ENCODE measurements around the gene HACD2. TPM values are rescaled to one million over a fixed set of nuclear protein-coding genes. Genes with fewer than 3 reads are reported as not detected.

Gene HACD2
- total RNA-seq (2014; rRNA removed; shearing (Covaris generic)) (41.2 and 41.6 TPM in 2 replicates), polyA plus RNA-seq (2016; fragmentation: Nextera tagmentation; extraction: Ambion mirVana) (27.0 and 29.6 TPM in 2 replicates)

DNA sequence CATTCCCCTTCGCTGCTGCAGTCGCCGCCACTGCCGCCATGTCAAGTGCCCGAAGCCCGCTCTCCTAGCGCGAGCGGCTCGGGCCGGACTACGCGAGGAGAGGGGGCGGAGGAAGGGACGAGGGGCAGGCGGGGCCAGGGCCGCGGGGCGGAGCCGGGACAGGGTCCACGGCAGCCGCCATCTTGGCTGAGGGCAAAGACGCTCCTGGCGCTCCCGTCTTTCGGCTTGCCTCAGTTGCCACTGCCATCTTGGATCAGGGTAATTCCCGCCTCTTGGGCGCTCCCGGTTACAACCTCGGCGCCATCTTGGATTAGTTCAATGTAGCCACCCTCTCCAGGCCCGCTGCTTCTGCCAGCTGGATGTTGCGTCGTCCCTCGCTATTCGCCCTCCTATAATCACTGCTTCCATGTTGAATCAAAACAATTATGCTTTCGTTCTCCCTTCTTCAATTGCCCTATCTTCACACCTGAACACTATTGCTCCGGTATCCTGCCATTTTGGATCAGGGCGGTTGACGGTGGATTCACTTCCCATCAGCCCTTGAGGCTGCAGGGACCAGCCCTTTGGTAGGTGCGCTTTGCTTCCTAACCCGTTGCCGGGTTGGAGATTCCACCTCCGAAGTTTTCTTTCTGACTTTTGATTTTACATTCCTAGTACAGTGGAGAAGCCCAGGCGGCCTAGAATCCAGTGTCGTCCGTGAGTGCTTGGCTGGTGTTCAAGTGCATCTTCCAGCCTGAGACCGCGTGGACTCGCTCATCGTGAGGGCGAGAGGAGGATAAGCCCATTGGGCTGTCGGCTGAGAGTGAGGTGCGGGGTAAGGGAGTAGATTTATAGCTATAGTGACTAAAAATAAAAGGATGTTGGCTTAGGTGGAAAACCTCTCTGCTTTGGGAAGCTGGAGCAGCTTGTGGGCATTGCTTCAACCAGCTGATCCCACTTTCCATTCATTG, at the start of gene HACD2:
Gene HACD2 (minus strand): TSS at position 66 of the 950 bp plus-strand sequence. CDS start 26 bp downstream, at position 40.
- Histone ChIP-seq H3K4me2 (ENCODE audit: unreplicated experiment) (peak within 1 kb of the TSS; percentile 93), H4K20me1 (ENCODE audit: insufficient read depth) (no peaks in the 10 kb centered on the region), H3K27me3 (replicated peaks; ENCODE audit: insufficient read depth) (no peaks in the 10 kb centered on the region), H3K9me2 (ENCODE audit: insufficient read depth) (no peaks in the 10 kb centered on the region), H3K4me3 (peak within 1 kb of the TSS; percentile 91), H3K79me2 (ENCODE audit: insufficient read depth) (peaks cover 58% of the 10 kb centered on the region), H3K9ac (peak within 1 kb of the TSS; percentile 82), H3K9me3 (ENCODE audit: low read depth) (no peaks in the 10 kb centered on the region), H3F3A (ENCODE audit: insufficient read depth) (peaks cover 21% of the 10 kb centered on the region), H3K27ac (peak within 1 kb of the TSS; percentile 90), H2AFZ (peak within 1 kb of the TSS; percentile 96), H3K36me3 (ENCODE audit: low read depth) (no peaks in the 10 kb centered on the region), H3K4me1 (ENCODE audit: insufficient read depth) (peaks cover 35% of the 10 kb centered on the region)
- WGBS, 2 experiments (ENCODE audit: low coverage in 1 of 2, low lambda C conversion rate in 2 of 2, missing lambda C conversion rate in 2 of 2) = 1% methylated on average over 38 to 52 of the region's 54 CpGs
- in situ Hi-C loops (cut with MboI) = no loop called here
- TF ChIP-seq EZH2phosphoT487 (IDR thresholded peaks at IDR 0.05; ENCODE audit: insufficient read depth, low read depth) = no peak
- TF ChIP-seq EZH2 (IDR thresholded peaks at IDR 0.05; ENCODE audit: insufficient read depth, poor library complexity, severe bottlenecking) = no peak
- peak; percentile 99 for DNase-seq

- H4K20me1 ChIP-seq (ENCODE audit: insufficient read depth) = no peaks in the 10 kb centered on the region
- no peak for TF ChIP-seq EZH2 (IDR thresholded peaks at IDR 0.05; ENCODE audit: insufficient read depth, poor library complexity, severe bottlenecking)
- TF ChIP-seq EZH2phosphoT487 (IDR thresholded peaks at IDR 0.05; ENCODE audit: insufficient read depth, low read depth) = no peak
- no peak overlapping the region for H2AFZ ChIP-seq
- H3K27me3 ChIP-seq (replicated peaks; ENCODE audit: insufficient read depth) = no peaks in the 10 kb centered on the region
- H3K9me2 ChIP-seq (ENCODE audit: insufficient read depth) = no peaks in the 10 kb centered on the region
- peaks cover 24% of the 10 kb centered on the region; the same call in 1 of the 2 replicates for H3K36me3 ChIP-seq (ENCODE audit: low read depth)
- H3K4me2 ChIP-seq (ENCODE audit: unreplicated experiment) = no peak overlapping the region
- no peak overlapping the region for H3K4me3 ChIP-seq
- no peaks in the 10 kb centered on the region for H3K79me2 ChIP-seq (ENCODE audit: insufficient read depth)
- H3F3A ChIP-seq (ENCODE audit: insufficient read depth) = no peaks in the 10 kb centered on the region; the same call in 1 of the 2 replicates
- DNase-seq = no peak
- no peak overlapping the region for H3K27ac ChIP-seq
- in situ Hi-C loops (cut with MboI) = no loop called here
- 76 to 83% methylated on average over 15 of the region's 15 CpGs for WGBS, 2 experiments (ENCODE audit: low coverage in 1 of 2, low lambda C conversion rate in 2 of 2, missing lambda C conversion rate in 2 of 2)
- 0 out of 2 replicates have a peak, but pooled peaks cover 3% of the 10 kb centered on the region for H3K4me1 ChIP-seq (ENCODE audit: insufficient read depth)
- no peaks in the 10 kb centered on the region for H3K9me3 ChIP-seq (ENCODE audit: low read depth)
- no peak overlapping the region for H3K9ac ChIP-seq
These were observed 49.5 kb upstream of the HACD2 start for GRCh38 chr3:123634149-123635051.

DNA sequence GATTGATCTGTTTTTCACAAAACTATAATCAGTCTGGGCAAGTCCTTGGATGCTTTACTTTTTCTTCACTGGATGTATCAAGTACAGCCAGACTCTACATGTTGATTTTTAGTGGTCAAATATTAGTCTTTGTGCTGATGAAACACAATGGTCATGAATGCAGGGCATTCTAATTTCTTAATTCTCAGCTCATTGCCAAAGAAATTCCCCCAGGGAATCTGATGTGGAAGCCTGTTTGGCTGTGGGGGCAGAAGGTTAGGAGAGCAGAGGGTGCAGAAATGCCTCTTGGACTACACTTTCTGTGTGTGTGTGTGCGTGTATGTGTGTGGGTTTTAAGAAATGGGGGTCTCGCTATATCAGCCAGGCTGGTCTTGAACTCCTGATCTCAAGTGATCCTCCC, 48.7 kb upstream of the HACD2 start:
- H4K20me1 ChIP-seq (ENCODE audit: insufficient read depth) = no peaks in the 10 kb centered on the region
- 75 to 95% methylated on average over 2 of the region's 2 CpGs for WGBS, 2 experiments (ENCODE audit: low coverage in 1 of 2, low lambda C conversion rate in 2 of 2, missing lambda C conversion rate in 2 of 2)
- H3K9me2 ChIP-seq (ENCODE audit: insufficient read depth) = no peaks in the 10 kb centered on the region
- no peak overlapping the region for H2AFZ ChIP-seq
- H3K27ac ChIP-seq = no peak overlapping the region
- TF ChIP-seq EZH2phosphoT487 (IDR thresholded peaks at IDR 0.05; ENCODE audit: insufficient read depth, low read depth) (no peak), EZH2 (IDR thresholded peaks at IDR 0.05; ENCODE audit: insufficient read depth, poor library complexity, severe bottlenecking) (no peak)
- H3K4me3 ChIP-seq = no peak overlapping the region
- no peaks in the 10 kb centered on the region for H3K9me3 ChIP-seq (ENCODE audit: low read depth)
- DNase-seq = peak; percentile 23
- 0 out of 2 replicates have a peak, but pooled peaks cover 3% of the 10 kb centered on the region for H3K4me1 ChIP-seq (ENCODE audit: insufficient read depth)
- H3K79me2 ChIP-seq (ENCODE audit: insufficient read depth) = no peaks in the 10 kb centered on the region
- in situ Hi-C loops (cut with MboI) = no loop called here
- no peak overlapping the region for H3K4me2 ChIP-seq (ENCODE audit: unreplicated experiment)
- no peaks in the 10 kb centered on the region; the same call in 1 of the 2 replicates for H3F3A ChIP-seq (ENCODE audit: insufficient read depth)
- no peaks in the 10 kb centered on the region for H3K27me3 ChIP-seq (replicated peaks; ENCODE audit: insufficient read depth)
- H3K9ac ChIP-seq = no peak overlapping the region
- peaks cover 24% of the 10 kb centered on the region; the same call in 1 of the 2 replicates for H3K36me3 ChIP-seq (ENCODE audit: low read depth)

Data from GM23248 (cell line).